Fibroblast of skin of back (primary cell): ENCODE data around the gene OXCT2.

Source experiments
- DNase-seq: peaks from one replicate; pipeline ENCODE4 v3.0.0-alpha.2; 2013

OXCT2 gene

DNA sequence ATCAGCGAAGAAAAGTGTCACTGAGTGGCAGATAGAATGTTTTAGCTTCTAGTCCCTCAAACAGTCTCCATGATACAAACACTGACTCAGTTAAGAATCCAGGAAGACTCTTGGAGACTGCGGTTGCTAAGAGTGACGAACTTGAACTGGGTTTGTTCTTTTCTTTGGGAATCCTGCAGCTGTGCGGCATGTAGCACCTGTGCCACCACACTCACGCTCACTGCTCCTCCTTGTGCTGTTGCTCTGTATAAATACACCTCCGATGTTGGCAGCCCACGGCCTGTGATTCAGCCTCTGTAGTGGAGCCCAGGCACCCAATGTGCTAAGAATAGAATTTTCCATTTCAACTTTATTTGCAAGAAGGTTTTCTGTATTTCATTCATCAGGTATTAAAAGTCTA is 38.0 kb downstream of the OXCT2 start:
- no peak for DNase-seq

DNA sequence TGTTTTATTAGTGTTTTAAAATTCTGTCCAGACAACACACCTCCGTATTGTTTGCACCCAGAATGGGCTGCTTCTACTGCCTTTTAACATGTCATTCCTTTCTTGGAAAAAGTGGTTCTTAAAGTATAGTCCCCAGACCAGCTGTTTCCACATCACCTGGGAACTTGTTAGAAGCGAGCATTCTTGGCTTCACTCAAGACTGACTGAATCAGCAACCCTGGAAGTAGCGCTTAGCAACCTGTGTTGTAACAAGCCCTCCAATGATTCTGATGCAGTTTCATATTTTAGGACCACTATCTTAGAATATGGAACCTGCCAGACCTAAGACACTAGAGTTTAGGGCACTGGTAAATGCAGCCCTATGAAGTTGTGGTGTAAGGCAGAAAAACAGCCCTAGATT is 38.4 kb downstream of the OXCT2 start:
- no peak for DNase-seq

DNA sequence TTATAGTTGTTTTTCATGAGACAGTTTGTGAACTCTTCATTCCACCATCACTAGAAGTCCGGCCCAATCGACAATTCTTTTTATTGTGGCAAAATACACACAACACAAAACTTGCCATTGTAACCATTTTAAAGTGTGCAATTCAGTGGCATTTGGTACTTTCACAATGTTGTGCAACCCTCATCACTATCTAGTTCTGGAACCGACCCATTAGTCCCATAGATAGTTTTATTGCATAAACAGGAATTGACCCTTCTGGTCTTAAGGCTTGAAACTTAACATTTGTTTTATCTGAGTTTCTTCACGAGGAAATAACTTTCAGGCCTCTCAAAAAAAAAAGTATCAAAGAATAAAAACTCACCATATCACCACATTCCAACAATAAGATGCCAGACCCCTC is 41.3 kb downstream of the OXCT2 start:
- DNase-seq: no peak

DNA sequence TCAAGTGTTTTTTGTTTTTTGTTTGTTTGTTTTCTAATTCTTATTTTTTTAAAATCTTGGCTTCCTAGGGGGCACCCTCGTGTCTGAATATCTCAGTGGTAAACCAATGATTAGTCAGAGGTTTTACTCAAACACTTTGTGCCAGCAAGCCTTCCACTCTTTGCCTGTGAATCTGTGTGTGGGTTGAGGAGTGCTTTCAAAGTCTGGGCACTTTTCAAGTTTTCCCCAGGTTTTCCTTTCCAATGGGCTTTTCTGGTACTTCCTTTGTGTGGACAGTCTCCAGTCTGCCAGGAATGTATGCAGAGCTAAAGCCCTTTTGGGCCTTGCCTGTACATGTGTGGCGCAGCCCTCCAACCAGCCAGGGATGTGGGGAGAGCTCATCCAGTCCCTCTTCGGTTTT is 42.1 kb downstream of the OXCT2 start:
- DNase-seq: no peak

DNA sequence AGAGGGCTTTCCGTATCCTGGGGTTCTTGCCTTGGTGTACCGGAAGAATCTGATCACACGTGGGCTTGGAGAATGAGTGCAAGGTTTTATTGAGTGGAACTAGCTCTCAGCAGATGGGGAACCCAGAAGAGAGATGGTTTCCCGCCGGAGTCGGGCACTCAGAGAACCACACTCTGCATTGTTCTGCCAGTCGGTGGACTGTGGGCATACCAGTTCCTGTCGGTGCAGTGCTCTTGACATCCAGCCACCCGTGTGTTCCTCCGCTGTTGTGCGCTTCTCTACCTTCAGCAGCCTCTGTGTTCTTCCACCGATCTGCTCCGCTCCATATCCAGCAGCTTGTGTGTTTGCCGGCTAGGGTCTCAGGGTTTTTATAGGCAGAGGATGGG is 43.2 kb downstream of the OXCT2 start:
- no peak for DNase-seq

DNA sequence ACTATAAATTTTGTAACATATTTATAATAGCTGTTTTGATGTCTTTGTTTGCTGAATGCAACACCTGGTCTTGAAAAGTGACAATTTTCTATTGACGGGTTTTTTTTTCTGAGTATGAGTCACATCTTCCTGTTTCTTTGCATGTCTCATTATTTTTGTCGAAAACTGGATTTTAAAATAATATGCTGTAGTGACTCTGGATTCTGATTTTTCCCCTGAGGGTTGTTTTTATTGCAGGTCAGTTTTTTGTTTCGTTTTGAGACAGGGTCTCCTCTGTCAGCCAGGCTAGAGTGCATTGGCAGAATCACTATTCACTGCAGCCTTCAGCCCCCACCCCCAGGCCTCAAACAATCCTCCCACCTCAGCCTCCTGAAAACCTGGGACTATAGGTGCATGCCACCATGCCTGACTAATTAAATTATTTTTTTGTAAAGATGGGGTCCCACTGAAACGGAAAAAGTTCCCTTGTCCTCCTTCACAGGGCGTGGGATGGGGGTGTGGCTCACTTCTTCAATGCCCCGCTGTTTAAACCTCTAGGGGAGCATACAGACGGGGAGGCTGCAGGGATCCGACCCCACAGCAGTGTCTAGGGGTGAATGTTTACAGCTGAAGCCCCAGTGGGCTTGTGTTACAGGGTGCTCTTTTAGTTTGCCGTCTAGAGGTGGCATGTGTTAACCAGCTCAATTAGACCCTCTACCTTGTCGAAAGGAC is 43.8 kb downstream of the OXCT2 start:
- DNase-seq: no peak

GRCh38 chr1:39726600-39726999 is 44.5 kb downstream of the OXCT2 start:
- DNase-seq: no peak

GRCh38 chr1:39722495-39722894 is 48.7 kb downstream of the OXCT2 start:
- peak; percentile 29 for DNase-seq

DNA sequence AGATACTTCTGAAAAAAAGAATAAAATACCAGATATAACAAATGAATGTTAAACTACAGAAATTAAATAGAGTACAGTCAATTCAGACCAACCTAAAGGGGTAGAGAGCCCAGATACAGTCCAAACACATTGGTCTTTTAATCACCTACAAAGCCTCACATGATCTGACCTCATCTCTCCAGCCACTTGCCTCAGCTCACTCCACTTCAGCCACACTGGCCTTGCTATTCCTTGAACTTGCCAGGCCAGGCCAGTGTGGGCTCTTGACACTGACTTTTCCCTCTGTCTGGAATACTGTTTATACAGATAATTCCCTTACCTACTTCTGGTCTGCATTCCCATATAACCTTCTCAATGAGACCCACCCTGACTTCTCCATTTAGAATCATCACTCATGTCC is 49.5 kb downstream of the OXCT2 start:
- DNase-seq: no peak

DNA sequence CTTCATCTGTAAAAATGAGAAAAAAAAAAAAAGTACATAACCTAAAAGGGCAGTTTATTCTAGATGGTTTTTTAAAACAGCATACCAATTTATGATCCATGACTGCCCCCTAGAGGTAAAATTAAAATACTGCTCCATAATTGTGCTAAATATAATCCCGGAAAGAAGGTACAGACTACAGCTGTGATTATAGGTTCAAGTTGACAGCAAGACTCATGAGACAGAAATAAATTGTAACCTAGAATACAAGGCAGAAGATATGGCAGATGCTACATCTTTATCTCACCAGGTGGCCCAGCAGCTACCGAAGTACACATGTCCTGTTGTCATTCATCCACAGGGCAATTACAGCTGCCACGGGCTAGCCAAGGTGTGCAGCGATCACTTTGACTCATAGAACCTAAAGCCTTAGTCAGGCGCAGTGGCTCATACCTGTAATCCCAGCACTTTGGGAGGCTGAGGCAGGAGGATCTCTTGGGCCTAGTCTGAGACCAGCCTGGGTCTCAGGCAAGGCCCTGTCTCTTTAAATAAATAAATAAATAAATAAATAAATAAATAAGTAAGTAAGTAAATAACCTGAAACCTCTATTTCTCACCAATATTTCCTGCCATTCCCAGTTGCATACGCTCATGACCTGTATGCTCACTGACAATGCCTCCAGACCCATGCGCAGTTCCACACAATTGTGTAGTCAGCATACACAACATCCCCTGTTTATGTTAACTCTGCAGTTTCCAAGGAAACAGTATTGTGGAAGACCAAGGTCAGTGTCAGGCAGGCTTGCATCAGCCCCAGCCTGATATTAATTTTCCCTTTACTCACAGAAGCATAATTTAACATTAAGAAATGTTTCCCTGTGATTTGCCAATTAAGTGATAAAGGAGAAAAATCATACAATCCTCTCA is 50.8 kb downstream of the OXCT2 start:
- DNase-seq: peak; percentile 65
